HG03064 (cell line): ENCODE data around the gene KSR1.
"Not testable (repeated sequence)": the region's sequence is repeated elsewhere in the genome, so short reads cannot be mapped to it uniquely, and the experiment has no call there.

ENCODE experiments used
- ATAC-seq: cut with Tn5 transposase; IDR thresholded peaks from one replicate; pipeline ENCODE4 v1.9.1; 2021; ENCODE audit warnings: low read depth; ENCODE audit not compliant: unreplicated experiment

Gene KSR1

DNA sequence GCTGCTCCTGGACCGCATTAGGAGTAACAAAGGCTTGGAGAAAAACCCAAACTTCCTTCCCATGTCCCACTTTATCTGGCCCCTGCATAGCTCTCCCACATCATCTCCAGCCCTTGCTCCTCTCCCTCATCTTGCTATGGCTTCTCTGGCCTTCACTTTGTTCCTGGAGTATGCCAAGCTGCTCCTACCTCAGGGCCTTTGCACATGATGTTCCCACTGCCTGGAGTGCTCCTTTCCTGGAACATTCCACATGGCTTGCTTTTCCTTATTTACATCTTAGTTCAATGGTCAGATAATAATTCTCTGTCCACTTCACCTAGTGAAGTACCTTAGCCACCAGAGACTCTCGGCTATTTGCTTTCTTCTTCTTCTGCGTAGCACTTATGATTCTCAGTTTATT lies 4.3 kb upstream of the KSR1 start:
- no peak for ATAC-seq

DNA sequence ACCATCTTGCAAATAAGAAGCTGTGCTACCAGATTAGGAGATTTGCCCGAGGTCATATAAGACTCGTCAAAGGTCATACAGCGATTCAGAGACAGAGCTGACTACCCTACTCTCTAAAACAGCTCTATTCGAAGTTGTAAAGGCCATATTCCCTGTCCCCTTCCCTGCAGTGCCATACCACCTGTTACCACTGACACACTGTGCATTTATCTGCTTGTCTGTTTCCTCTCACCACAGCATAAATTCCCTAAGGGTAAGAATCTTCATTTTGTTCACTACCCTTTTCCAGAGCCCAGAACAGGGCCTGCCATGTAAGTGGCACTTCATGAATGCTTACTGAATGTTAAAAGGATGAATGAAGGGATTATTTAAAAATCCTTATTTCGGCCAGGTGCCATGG lies 3.4 kb upstream of the KSR1 start:
- ATAC-seq: no peak

DNA sequence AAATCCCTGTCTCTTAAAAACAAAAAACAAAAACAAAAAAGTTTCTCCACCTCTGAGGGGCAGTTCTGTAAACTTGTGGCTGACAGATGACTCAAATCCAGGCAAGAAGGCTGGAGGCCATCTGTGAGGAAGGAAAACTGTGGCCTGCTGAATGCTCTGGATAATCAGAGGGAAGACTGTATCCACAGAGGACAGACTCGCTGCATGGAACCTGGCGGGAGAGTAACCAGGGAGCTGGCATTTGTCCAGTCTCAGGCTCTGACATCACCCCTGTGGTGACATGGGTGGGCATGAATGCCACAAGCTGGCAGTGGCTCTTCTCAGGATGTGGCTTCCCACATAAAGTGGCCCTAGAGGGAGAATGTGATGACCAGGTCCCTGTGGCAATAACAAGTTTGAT lies 2.8 kb upstream of the KSR1 start:
- ATAC-seq: no peak

DNA sequence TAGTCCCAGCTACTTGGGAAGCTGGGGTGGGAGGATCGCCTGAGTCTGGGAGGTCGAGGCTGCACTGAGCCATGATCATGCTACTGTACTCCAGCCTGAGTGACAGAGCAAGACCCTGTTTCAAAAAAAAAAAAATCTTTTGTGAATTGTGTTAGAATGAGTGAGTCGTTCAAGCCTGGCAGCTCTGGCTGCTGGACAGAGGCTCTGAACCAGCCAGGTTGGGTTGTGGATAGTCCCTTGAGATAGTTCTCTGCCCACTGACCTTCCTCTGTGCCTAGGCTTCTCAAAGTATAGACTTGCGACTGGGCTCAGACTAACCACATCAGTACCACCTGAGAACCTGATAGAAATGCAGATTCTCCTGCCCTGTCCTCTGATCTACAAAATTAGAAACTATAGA lies 2.2 kb upstream of the KSR1 start:
- ATAC-seq: no peak

DNA sequence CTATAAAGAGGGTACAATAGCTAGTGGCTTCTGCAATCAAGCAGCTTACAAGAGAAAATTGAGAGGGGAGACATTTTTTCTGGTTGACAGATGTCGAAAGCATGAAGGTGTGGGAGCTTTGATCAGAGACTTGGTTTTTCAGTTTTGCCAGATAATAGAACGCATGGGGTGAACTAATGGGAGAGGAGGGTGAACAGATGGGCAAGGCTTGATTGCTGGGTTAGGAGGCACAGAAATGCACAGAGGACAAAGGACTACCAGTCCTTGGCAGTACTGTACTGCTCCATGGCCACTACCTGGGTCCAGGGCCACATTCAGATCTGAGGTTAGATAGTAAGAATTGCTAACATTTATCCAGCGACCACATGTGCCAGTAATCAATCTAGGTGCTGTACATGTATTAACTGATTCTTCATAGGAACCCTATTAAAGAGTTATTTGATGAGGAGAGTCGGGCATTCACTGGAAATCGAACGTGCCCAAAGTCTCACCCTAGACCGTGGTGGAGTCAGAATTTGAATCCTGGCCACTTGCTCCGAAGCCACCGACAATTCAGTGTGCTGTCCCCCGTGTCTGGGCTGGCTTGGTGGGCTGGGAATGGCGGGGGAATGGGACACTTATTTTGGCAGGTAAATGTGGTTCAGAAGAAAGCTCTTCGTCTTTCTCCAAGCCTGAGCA lies 873 bp upstream of the KSR1 start:
- ATAC-seq: no peak

DNA sequence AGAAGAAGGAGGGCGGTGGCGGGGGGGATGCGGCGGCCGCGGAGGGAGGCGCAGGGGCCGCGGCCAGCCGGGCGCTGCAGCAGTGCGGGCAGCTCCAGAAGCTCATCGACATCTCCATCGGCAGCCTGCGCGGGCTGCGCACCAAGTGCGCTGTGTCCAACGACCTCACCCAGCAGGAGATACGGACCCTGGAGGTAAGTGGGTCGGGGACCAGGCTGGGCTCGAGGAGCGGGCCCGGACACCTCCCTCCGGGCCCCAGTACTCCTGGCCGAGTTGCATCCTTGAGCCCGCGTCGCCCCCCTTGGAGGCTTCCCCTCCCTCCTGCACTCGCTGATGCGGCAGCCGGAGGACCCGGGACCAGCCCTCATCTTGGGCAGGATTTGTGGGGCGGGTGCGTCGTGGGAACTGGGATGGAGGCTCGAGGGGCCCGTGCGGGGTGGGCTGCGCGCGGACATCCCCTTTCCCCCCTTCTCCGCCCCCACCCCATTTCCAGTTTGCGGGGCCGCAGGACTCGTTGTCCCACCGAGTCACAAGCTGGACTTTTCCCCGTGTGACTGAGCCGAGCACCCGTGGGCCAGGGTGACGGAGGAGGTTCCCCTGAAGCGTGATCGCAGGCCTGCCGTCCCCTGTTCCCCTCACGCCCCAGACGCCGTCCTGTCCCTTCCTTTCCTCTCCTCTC lies 572 bp downstream of the KSR1 start:
- ATAC-seq: no peak

DNA sequence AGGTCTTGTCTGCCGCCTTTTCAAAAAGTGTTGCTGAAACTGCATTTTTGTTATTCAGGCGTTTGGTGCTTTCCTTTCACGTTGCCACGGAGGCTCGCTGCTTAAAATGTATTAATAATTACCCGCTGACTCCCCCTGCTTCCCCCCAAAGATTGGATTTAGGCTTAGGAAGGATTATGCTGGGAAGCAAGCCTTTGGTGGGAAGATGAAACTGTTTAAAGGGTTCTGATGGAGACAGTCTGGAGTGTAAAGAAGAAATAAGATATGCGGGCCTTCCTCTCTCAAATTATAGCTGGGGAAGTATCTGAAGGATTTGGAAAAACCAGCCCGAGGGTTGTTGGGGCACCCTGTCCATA lies 1.1 kb downstream of the KSR1 start:
- ATAC-seq: no peak

DNA sequence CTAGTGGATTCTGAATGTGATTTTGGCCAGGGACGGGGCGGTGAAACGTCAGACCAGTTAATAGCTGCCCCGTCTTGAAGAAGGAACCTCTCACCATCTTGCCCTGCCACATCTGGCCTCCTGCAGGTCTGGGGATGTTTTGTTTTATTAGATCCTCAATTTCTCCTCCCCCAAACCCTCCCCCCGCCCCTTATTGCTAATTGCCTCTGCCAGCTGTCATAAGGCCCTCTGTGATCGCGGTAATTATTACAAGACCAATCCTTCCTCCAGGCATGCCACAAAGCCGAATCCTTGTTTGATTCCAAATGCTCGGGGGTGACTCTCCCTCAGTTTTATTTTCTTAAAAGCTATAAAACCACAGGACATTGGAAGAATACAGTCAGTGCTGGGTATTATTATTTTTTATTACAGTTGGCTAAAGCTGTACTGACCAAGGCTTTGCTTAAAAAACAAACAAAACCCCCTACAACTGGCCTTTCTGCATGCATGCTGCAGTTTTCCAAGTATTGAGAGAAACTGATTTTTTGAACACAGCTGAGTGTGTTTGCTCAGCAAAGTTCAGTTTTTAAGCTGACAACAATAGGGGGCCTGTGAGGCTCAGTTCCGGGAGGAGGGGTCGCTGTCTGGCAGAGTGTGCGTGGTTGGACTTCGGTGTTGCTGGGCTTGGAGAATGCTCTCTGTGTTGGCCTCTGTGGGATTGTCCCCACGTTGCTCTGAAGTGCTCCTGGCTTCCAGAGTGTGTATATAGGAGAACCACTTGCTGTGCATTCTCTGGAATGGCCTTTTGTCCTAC lies 1.7 kb downstream of the KSR1 start:
- no peak for ATAC-seq

DNA sequence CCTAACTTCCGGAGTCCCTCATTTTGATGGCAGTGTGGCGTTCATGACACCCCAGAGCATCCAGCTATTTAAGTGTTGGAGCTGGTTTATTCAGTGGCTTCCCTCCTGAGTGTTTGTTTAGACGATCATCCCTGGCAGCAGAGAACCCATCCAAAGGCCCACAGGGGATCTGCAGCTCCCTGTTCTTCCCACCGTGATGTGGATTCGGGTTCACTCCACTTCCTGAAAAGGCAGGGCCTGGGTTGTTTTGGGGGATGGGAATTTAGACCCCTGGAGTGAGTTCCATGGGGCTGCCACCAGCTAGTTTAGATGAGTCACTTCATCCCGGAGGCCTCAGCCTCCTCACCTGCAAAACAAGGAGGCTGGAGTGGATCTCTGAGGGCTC lies 2.3 kb downstream of the KSR1 start:
- no peak for ATAC-seq

DNA sequence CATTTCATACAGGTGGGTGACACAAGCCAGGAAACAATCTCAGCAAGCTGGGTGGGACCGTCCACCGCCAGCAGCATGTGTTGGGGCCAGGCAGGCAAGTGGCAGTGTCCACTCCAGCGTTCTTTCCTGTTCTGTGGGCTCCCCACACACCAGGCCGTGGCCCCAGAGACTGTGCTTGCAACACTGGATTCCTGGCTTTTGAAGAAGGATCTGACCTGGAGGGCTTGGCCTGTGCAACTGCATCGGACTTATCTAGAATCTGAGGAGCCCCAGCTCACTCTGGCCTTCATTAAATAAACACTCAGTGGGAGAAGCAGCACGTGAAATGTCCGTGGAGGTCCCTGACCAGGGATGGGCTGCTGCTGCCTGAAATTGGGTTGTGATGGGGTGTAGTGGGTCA lies 3.2 kb downstream of the KSR1 start:
- no peak for ATAC-seq

DNA sequence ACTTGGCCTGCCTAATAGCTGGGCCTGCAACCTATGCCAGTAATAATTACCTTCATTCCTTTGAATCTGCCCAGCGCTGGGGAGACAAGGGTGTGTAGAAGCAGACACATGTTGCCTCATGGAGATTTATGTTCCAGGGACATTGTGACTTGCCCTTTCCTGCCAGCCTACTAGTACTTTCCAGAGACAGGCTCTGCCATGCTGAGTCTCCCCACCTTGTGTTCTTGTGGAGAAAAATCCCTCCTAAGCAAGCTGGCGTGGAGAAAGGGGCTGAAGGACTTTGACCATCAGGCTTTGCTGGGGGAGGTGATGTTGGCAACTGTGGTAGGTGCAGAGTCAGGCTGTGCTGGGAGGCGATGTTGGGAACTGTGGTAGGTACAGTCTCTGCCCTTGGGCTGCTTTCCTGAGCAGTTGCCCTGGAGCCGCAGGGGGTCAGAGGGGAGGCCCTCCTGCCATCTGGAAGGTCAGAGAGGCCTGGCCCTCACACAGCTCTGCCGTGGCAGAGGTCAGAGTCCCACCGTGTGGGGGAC lies 4.0 kb downstream of the KSR1 start:
- no peak for ATAC-seq

DNA sequence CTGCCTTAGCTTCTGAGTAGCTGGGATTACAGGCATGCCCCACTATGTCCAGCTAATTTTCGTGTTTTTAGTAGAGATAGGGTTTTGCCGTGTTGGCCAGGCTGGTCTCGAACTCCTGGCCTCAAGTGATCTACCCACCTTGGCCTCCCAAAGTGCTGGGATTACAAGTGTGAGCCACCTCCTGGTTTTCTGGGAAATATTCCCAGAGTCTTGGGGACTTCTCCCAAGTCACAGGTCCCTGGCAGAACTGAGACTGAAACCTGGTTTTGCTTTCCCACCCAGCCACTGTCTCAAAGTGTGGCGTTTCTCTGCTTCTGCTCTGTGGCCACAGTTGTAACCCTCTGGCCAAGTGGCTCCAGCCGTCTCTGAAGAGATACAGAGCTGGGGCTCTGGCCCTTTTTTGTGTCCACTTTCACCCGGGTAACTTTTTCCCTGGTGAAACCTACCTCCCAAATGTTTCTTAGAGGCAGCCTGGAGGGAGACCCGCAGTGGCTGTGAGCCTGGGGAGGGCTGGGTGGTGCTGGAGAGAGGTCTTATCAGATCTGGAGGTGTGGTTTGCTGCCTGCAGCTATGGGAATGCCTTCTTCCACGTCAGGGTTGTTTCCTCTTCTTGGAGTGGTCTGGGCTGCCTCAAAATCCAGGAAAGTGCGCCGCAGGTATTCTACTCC lies 5.1 kb downstream of the KSR1 start:
- ATAC-seq: no peak

DNA sequence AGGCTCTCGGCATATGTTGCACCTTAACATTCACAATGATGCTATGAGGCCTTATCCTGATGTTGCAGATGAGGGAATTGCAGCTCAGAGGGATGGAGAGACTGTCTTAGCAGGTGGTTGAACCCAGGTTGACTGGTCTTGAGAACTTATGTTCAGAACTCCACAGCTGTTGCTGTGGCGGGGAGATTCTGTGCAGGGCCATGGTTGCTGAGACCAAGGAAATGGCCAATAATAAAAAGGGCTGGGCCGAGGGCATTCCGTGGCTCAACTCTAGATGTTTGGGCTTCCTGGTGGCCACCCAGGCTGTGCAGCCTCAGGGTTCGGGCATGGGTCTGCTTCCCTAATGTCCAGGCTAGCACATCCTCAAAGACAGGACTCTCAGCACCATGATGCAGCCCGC lies 5.9 kb downstream of the KSR1 start:
- no peak for ATAC-seq

DNA sequence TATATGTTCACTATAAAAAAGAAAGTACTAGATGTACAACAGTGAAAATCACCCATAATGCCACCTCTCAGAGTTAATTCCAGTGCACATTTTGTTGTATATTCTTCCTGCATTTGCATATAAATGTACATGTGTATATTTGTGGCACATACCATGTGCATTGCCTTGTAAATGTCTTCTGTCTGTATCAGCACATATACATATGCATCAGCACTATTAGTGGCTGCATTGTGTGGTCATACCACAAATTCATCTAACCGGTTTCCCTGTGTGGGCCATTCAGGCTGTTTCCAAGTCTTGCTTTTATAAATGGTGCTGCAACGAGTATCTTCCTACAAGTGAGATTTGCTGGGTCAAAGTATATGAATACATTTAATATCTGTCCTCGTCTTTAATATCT lies 6.5 kb downstream of the KSR1 start:
- ATAC-seq: no peak

DNA sequence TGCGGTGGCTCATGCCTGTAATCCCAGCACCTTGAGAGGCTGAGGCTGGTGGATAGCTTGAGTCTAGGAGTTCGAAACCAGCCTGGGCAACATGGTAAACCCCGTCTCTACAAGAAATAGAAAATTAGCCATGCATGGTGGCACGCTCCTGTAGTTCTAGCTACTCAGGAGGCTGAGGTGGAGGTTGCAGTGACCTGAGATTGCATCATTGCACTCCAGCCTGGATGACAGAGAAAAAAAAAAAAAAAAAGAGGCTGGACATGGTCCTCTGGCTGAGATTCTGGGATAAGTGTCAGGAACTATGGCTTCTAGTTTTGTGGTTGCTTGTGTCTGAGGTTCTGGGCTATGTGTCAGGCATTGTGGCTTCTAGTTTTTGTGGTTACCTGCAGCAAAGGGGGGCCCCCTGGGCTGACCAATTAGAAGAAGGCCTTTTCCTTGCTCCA lies 7.0 kb downstream of the KSR1 start:
- no peak for ATAC-seq

DNA sequence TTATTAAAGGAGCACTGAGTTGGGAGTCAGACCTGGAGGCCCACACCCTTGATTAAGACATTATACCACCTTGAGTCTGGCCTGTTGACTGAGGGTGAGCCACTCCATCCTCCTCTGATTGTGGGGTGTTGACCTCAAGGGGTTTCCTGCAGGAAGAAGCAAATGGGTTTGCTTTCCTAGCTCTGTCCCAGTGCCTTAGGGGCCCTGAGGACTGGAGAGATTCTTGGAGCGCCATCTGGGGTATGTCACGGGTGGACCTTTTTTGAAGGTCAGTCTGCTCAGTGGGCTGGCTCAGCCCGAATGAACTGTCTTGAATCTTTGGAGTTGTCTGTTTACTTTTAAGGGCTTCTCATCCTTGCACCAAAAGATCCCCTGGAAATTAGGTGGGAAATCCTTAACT lies 7.8 kb downstream of the KSR1 start:
- not testable (repeated sequence) for ATAC-seq

DNA sequence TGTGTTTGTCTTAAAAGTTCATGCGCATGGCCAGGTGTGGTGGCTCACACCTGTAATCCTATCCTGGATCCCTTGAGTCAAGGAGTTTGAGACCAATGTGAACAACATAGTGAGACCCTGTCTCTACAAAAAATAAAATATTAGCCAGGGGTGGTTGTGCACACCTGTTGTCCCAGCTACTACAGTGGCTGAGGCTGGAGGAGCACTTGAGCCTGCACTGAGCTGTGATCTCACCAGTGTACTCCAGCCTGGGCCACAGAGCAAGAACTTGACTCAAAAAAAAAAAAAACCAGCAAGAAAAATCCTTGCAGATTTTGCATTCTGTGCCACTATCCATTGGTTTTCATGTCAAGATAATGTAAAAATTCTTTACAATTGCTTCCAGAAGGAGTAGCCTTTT lies 8.2 kb downstream of the KSR1 start:
- no peak for ATAC-seq

DNA sequence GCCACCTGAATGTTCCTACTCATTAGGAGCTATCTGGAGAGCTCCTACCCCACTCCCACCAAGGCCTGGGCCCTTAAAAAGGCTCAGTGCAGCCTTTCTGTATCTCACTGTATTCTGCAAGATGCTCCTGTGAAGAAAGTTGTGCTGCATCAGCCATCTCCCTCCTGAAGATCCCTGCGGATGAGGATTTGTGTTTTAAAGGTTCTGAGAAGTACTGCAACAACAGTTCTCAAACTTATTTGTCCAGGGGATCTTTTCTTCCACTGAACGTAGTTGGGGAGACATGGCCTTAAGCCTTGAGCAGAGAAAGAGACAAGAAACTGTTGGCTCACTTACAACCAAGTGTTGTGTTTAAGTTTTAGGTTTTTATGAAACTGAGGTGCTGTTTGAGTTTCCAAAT lies 9.6 kb downstream of the KSR1 start:
- not testable (repeated sequence) for ATAC-seq

DNA sequence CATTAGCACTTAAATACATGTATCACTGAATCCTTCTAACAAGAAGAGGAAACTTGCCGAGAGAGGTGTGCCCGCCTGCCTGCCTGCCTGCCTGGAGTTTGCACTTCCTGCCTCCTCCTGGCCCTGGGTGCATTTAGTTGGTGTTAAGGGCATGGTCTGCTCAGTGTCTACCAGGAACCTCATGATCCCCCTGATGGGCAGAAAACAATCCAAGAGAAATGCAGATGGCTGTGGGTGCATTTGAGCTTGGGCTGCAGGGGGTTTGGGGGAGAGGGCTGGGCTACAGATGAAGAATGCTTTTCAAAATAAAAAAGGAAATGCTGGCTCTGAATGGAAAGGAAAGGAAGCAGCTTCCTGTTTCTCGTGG lies 10.1 kb downstream of the KSR1 start:
- no peak for ATAC-seq

DNA sequence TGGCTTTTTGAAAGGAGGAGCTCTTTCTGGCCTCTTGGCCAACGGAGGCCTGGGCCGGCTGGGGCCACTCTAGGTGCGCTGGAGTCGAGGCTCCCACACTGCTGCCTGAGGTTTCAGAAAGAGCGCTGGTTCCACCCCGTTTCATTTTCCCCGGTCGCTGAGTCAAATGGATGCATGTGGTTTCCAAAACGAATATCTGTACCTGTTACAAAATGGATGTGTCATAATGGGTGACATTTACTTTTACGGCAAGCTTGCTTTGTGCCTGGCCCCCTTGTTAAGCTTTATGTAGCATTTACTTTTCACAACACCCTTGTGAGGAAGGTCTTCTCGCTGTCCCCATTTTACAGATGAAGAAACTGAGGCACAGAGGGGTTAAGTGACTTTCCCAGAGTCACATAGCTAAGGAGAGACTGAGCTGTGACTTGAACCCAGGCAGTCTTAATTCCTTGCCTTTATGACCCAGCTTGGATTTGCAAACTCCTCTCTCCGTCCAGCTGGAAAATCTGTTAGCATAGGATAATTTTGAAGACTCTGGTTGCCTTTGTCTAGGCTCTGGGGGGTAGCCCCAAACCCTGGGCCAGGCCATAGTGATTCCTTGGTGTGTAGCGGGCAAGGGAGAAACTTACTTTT lies 10.6 kb downstream of the KSR1 start:
- peak; percentile 63 for ATAC-seq

DNA sequence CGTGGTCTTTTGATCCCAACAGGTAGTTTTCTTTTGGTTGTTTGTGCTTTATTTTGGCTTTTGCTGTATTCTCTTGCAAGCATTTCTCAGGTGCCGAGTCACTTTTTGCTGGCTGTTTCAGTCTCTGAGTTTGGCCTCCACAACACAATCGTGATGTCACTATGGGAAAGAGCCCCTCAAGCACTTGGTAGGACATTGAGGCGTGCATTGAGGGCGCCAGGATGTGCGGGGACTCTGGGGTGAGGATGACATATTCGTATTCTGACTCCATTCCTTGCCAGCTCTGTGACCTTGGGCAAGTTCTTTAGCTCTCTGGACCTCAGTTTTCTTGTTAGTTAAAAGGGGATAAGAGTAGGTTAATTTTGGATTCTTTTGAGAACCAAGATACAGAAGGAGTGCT lies 13.0 kb downstream of the KSR1 start:
- ATAC-seq: no peak
